Neural cell (in vitro differentiated cells): ENCODE data around the gene F12.
A peak's percentile ranks its signal among the peaks of the same experiment; 100 is the strongest.

Source experiments
- TF ChIP-seq, protein P1 (sequence below): fragments of 450-650 bp; IDR thresholded peaks from 2 replicates; pipeline ENCODE4 v1.5.1; 2014; ENCODE audit warnings: antibody characterized with exemption, mild to moderate bottlenecking, moderate library complexity; ENCODE audit not compliant: poor library complexity, severe bottlenecking
- TF ChIP-seq, protein P2 (sequence below): IDR thresholded peaks from 2 replicates; pipeline ENCODE4 v1.6.1; 2012; ENCODE audit warnings: borderline replicate concordance

DNA sequence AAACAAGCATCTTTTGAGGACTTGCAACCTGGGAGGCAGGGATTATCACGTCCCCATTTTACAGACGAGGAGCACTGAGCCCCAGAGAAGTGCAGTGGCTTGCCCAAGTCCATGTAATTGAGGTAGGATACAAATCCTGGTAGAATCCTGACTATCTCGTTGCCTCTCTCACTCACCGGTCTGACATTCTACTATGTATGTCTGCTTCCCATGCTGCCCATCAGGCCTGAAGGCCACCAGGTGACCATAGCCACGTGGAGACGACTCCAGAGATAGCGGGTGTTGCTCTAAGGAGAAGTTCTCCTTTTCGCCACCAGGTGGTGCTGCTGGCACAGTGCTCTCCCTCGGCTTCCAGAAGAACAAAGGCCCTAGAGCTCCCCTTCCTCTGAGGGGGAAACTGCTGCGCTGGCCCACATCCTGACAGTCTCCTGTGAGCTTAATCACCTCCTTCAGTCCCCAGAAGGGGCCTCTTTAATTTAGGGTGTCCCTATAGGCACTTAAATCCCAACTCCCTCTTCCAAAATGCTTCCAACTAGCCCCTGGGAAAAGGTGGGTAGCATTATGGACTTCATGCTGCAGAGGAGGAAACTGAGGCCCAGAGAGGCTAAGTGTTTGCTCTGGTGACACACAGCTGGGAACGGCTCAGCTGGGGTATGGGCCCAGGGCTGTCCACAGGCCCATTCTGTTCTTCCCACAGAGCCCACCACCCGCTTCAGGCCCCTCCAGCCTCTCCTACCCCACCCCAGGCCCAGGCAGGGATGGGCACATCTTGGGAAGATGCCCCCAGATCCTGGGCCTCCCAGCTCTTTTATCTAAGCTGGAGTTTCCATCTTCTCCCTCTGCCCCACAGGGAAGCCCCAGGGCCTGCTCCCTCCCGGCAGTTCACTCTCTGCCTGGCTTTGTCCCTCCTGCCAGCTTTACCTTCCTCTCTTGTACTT lies 18.7 kb downstream of the F12 start:
- TF ChIP-seq, protein P1, sequence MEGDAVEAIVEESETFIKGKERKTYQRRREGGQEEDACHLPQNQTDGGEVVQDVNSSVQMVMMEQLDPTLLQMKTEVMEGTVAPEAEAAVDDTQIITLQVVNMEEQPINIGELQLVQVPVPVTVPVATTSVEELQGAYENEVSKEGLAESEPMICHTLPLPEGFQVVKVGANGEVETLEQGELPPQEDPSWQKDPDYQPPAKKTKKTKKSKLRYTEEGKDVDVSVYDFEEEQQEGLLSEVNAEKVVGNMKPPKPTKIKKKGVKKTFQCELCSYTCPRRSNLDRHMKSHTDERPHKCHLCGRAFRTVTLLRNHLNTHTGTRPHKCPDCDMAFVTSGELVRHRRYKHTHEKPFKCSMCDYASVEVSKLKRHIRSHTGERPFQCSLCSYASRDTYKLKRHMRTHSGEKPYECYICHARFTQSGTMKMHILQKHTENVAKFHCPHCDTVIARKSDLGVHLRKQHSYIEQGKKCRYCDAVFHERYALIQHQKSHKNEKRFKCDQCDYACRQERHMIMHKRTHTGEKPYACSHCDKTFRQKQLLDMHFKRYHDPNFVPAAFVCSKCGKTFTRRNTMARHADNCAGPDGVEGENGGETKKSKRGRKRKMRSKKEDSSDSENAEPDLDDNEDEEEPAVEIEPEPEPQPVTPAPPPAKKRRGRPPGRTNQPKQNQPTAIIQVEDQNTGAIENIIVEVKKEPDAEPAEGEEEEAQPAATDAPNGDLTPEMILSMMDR, result peak; percentile 98
- TF ChIP-seq, protein P2, sequence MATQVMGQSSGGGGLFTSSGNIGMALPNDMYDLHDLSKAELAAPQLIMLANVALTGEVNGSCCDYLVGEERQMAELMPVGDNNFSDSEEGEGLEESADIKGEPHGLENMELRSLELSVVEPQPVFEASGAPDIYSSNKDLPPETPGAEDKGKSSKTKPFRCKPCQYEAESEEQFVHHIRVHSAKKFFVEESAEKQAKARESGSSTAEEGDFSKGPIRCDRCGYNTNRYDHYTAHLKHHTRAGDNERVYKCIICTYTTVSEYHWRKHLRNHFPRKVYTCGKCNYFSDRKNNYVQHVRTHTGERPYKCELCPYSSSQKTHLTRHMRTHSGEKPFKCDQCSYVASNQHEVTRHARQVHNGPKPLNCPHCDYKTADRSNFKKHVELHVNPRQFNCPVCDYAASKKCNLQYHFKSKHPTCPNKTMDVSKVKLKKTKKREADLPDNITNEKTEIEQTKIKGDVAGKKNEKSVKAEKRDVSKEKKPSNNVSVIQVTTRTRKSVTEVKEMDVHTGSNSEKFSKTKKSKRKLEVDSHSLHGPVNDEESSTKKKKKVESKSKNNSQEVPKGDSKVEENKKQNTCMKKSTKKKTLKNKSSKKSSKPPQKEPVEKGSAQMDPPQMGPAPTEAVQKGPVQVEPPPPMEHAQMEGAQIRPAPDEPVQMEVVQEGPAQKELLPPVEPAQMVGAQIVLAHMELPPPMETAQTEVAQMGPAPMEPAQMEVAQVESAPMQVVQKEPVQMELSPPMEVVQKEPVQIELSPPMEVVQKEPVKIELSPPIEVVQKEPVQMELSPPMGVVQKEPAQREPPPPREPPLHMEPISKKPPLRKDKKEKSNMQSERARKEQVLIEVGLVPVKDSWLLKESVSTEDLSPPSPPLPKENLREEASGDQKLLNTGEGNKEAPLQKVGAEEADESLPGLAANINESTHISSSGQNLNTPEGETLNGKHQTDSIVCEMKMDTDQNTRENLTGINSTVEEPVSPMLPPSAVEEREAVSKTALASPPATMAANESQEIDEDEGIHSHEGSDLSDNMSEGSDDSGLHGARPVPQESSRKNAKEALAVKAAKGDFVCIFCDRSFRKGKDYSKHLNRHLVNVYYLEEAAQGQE, result peak; percentile 48
